H9 (cell line): ENCODE results near the gene HIRA. TPM values are rescaled to one million over a fixed set of nuclear protein-coding genes. Genes with fewer than 3 reads are reported as not detected.

Experiments used
- DNase-seq: peaks from one replicate; pipeline ENCODE4 v3.0.0-alpha.2; 2017
- H2AFZ ChIP-seq: one replicate; pipeline ENCODE4 v1.6.1; 2013; ENCODE audit warnings: mild to moderate bottlenecking, low read length, control low read depth, moderate library complexity
- H2AK5ac ChIP-seq: 2 replicates; pipeline ENCODE4 v1.6.1; 2013; ENCODE audit warnings: low read length, control low read depth, mixed read lengths; ENCODE audit not compliant: insufficient read length
- H2BK120ac ChIP-seq: one replicate; pipeline ENCODE4 v1.6.1; 2013; ENCODE audit warnings: low read depth, mild to moderate bottlenecking, low read length, control low read depth, inconsistent platforms; ENCODE audit not compliant: poor library complexity, severe bottlenecking
- H2BK12ac ChIP-seq: 2 replicates; pipeline ENCODE4 v1.6.1; 2013; ENCODE audit warnings: low read length, control low read depth, mixed read lengths, low read depth; ENCODE audit not compliant: insufficient read length
- H2BK15ac ChIP-seq: 2 replicates; pipeline ENCODE4 v1.6.1; 2013; ENCODE audit warnings: low read depth, low read length, control low read depth
- H2BK20ac ChIP-seq: one replicate; pipeline ENCODE4 v1.6.1; 2013; ENCODE audit warnings: low read depth, mild to moderate bottlenecking, low read length, control low read depth, inconsistent platforms; ENCODE audit not compliant: poor library complexity, severe bottlenecking
- H2BK5ac ChIP-seq: 2 replicates; pipeline ENCODE4 v1.6.1; 2013; ENCODE audit warnings: low read length, control low read depth, mixed read lengths; ENCODE audit not compliant: insufficient read length
- H3K14ac ChIP-seq: 2 replicates; pipeline ENCODE4 v1.6.1; 2013; ENCODE audit warnings: low read length, control low read depth; ENCODE audit not compliant: insufficient read depth
- H3K18ac ChIP-seq: 2 replicates; pipeline ENCODE4 v1.6.1; 2013; ENCODE audit warnings: low read depth, mild to moderate bottlenecking, mixed read lengths, low read length, control low read depth; ENCODE audit not compliant: insufficient read length
- H3K23ac ChIP-seq: 2 replicates; pipeline ENCODE4 v1.6.1; 2013; ENCODE audit warnings: low read length, control low read depth, mixed read lengths, low read depth; ENCODE audit not compliant: insufficient read length
- H3K23me2 ChIP-seq: 2 replicates; pipeline ENCODE4 v1.6.1; 2013; ENCODE audit warnings: low read depth, mild to moderate bottlenecking, mixed read lengths, low read length, control low read depth; ENCODE audit not compliant: insufficient read length, poor library complexity, severe bottlenecking
- H3K27ac ChIP-seq: 2 replicates; pipeline ENCODE4 v1.5.1; 2013; ENCODE audit warnings: low read length, control low read depth, mixed read lengths, low read depth; ENCODE audit not compliant: insufficient read length
- H3K27me3 ChIP-seq: 2 replicates; pipeline ENCODE4 v1.6.1; 2013; ENCODE audit warnings: low read length, control low read depth, inconsistent platforms; ENCODE audit not compliant: insufficient read depth
- H3K4ac ChIP-seq: 2 replicates; pipeline ENCODE4 v1.6.1; 2013; ENCODE audit warnings: low read depth, mild to moderate bottlenecking, control low read depth, inconsistent platforms, low read length, moderate library complexity
- H3K4me1 ChIP-seq: 2 replicates; pipeline ENCODE4 v1.6.1; 2013; ENCODE audit warnings: low read length, control low read depth, inconsistent platforms; ENCODE audit not compliant: insufficient read depth
- H3K4me2 ChIP-seq: 2 replicates; pipeline ENCODE4 v1.6.1; 2013; ENCODE audit warnings: low read length, control low read depth, mixed read lengths; ENCODE audit not compliant: insufficient read length, insufficient read depth
- H3K56ac ChIP-seq: 2 replicates; pipeline ENCODE4 v1.6.1; 2013; ENCODE audit warnings: low read depth, mild to moderate bottlenecking, mixed read lengths, low read length, control low read depth; ENCODE audit not compliant: insufficient read length
- H3K79me1 ChIP-seq: 2 replicates; pipeline ENCODE4 v1.6.1; 2013; ENCODE audit warnings: low read depth, mild to moderate bottlenecking, moderate library complexity, low read length, control low read depth, inconsistent platforms; ENCODE audit not compliant: insufficient read depth, poor library complexity, severe bottlenecking
- H3K79me2 ChIP-seq: 2 replicates; pipeline ENCODE4 v1.6.1; 2013; ENCODE audit warnings: low read length, control low read depth, inconsistent platforms; ENCODE audit not compliant: insufficient read depth
- H3K9ac ChIP-seq: 2 replicates; pipeline ENCODE4 v1.6.1; 2013; ENCODE audit warnings: low read length, control low read depth, mixed read lengths; ENCODE audit not compliant: insufficient read length; ENCODE audit errors: extremely low read depth
- H3K9me3 ChIP-seq: one replicate; pipeline ENCODE4 v1.6.1; 2013; ENCODE audit warnings: low read depth, low read length, inconsistent platforms; ENCODE audit not compliant: control insufficient read depth
- H3T11ph ChIP-seq: one replicate; pipeline ENCODE4 v1.6.1; 2013; ENCODE audit warnings: mild to moderate bottlenecking, low read length, control low read depth, inconsistent platforms
- H4K20me1 ChIP-seq: one replicate; pipeline ENCODE4 v1.6.1; 2013; ENCODE audit not compliant: control insufficient read depth, insufficient read length, insufficient read depth
- H4K5ac ChIP-seq: 2 replicates; pipeline ENCODE4 v1.6.1; 2013; ENCODE audit warnings: low read depth, mild to moderate bottlenecking, mixed read lengths, low read length, control low read depth; ENCODE audit not compliant: insufficient read length
- H4K8ac ChIP-seq: replicated peaks from 2 replicates; pipeline ENCODE4 v1.6.1; 2013; ENCODE audit warnings: low read length, control low read depth, mixed read lengths, low read depth; ENCODE audit not compliant: insufficient read length
- H4K91ac ChIP-seq: 2 replicates; pipeline ENCODE4 v1.6.1; 2013; ENCODE audit warnings: low read depth, mild to moderate bottlenecking, moderate library complexity, mixed read lengths, low read length, control low read depth; ENCODE audit not compliant: insufficient read length
- H3K27ac Mint-ChIP-seq, 3 experiments: 2 replicates in 2 of 3; 3 replicates in 1 of 3; pipeline ENCODE4 v1.8.0; 2020 to 2021; ENCODE audit warnings: mixed read lengths in 3 of 3, mild to moderate bottlenecking in 1 of 3, moderate library complexity in 1 of 3
- H3K27me3 Mint-ChIP-seq: 2 replicates; pipeline ENCODE4 v1.8.0; 2021; ENCODE audit warnings: low read depth, mild to moderate bottlenecking, moderate library complexity, mixed read lengths
- H3K36me3 Mint-ChIP-seq, 3 experiments: 2 replicates in 2 of 3; 3 replicates in 1 of 3; pipeline ENCODE4 v1.8.0; 2020 to 2021; ENCODE audit warnings: low read depth in 3 of 3, mixed read lengths in 3 of 3; ENCODE audit not compliant: insufficient read depth in 1 of 3
- H3K4me1 Mint-ChIP-seq, 2 experiments: 2 replicates each; pipeline ENCODE4 v1.8.0; 2020; ENCODE audit warnings: mixed read lengths in 2 of 2
- H3K4me3 Mint-ChIP-seq, 2 experiments: 2 replicates in 1 of 2; 3 replicates in 1 of 2; pipeline ENCODE4 v1.8.0; 2020 to 2021; ENCODE audit warnings: mild to moderate bottlenecking in 2 of 2, mixed read lengths in 2 of 2, moderate library complexity in 1 of 2
- H3K9me3 Mint-ChIP-seq, 2 experiments: 2 replicates in 1 of 2; 3 replicates in 1 of 2; pipeline ENCODE4 v1.8.0; 2020; ENCODE audit warnings: mild to moderate bottlenecking in 2 of 2, mixed read lengths in 2 of 2, moderate library complexity in 1 of 2
- CTCF ChIP-seq: fragments of 200-600 bp; sonication (generic); conservative IDR thresholded peaks from 3 replicates; pipeline ENCODE4 v1.8.0; 2021; ENCODE audit warnings: antibody characterized with exemption, mild to moderate bottlenecking
- WGBS: extraction: QIAGEN DNeasy Blood & Tissue Kit; methylation state at CpG from one replicate; pipeline ENCODE4 v1.1.7; 2013; ENCODE audit warnings: missing lambda C conversion rate, low lambda C conversion rate, mixed read lengths; ENCODE audit not compliant: insufficient read length; ENCODE audit errors: extremely low coverage; 5-methylcytosine and 5-hydroxymethylcytosine counted together
- total RNA-seq: library from RNA; stranded (reverse); gene quantifications from 2 replicates; pipeline ENCODE4 v1.2.1, GENCODE V29; 2021

Gene HIRA
- total RNA-seq, 1 experiment from 2014 or later, result 51.9 TPM

- no peak overlapping the region for H3K4me3 Mint-ChIP-seq
- Histone ChIP-seq H3K23me2 (no peaks in the 10 kb centered on the region), H3K56ac (no peak overlapping the region), H2BK15ac (no peak overlapping the region), H2BK5ac (no peak overlapping the region), H3K4ac (no peak overlapping the region), H3T11ph (no peak overlapping the region), H2BK20ac (no peak overlapping the region), H3K9ac (no peak overlapping the region), H3K9me3 (no peaks in the 10 kb centered on the region), H4K5ac (no peak overlapping the region), H4K20me1 (no peaks in the 10 kb centered on the region), H3K4me1 (no peaks in the 10 kb centered on the region), H3K18ac (no peak overlapping the region), H4K91ac (no peak overlapping the region), H3K27ac (no peak overlapping the region), H3K14ac (no peak overlapping the region), H3K4me2 (no peak overlapping the region), H3K23ac (no peak overlapping the region), H3K27me3 (no peaks in the 10 kb centered on the region), H2BK120ac (no peak overlapping the region), H3K79me2 (no peaks in the 10 kb centered on the region), H2BK12ac (no peak overlapping the region), H2AK5ac (no peak overlapping the region), H2AFZ (no peak overlapping the region), H3K79me1 (no peaks in the 10 kb centered on the region), H4K8ac (no peak overlapping the region)
- H3K27ac Mint-ChIP-seq, result no peak overlapping the region
- no peaks in the 10 kb centered on the region; the same call in 1 of the 2 replicates for H3K27me3 Mint-ChIP-seq
- DNase-seq, result no peak
- WGBS, result no CpG with 5 or more reads among the region's 2 CpGs
- H3K9me3 Mint-ChIP-seq, result peaks cover 0 to 6% of the 10 kb centered on the region in 2 experiments; a peak in 2 of 5 replicates
- TF ChIP-seq CTCF, result no peak
- no peaks in the 10 kb centered on the region for H3K4me1 Mint-ChIP-seq
- peaks cover 60 to 69% (median 64%) of the 10 kb centered on the region in 3 experiments for H3K36me3 Mint-ChIP-seq
Measured at GRCh38 chr22:19337137-19337536, 94.4 kb downstream of the HIRA start.
